ENCODE data around the gene DDX24.

- TF ChIP-seq GATA3 (IDR thresholded peaks at IDR 0.05; ENCODE audit: low read depth, low read length) (no peak), GATA2 (IDR thresholded peaks at IDR 0.05; ENCODE audit: low read depth, low read length) (no peak)
Measured at GRCh38 chr14:94124582-94125377, 43.8 kb upstream of the DDX24 start.
